ENCODE measurements around the gene DOCK8.

DNA sequence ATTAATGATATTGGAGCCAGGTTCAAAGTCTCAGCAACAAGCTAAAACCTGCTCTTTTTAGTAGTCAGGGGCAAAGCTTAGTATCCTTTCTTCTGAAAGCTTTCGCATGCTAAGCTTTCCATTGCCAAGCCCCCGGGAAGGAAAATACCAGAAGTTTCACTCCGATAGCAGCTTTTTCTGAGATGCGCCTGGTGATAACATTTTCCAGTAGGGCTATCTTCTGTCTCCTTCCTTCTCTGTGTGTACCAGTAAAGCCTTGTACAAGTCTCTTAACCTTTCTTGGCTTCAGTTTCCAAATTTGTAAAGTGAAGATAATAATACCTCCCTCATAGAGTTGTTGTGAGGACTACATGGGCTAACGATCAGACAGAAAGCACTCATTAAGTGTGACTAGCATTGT lies 36.7 kb downstream of the DOCK8 start:
- TF ChIP-seq, protein P1, sequence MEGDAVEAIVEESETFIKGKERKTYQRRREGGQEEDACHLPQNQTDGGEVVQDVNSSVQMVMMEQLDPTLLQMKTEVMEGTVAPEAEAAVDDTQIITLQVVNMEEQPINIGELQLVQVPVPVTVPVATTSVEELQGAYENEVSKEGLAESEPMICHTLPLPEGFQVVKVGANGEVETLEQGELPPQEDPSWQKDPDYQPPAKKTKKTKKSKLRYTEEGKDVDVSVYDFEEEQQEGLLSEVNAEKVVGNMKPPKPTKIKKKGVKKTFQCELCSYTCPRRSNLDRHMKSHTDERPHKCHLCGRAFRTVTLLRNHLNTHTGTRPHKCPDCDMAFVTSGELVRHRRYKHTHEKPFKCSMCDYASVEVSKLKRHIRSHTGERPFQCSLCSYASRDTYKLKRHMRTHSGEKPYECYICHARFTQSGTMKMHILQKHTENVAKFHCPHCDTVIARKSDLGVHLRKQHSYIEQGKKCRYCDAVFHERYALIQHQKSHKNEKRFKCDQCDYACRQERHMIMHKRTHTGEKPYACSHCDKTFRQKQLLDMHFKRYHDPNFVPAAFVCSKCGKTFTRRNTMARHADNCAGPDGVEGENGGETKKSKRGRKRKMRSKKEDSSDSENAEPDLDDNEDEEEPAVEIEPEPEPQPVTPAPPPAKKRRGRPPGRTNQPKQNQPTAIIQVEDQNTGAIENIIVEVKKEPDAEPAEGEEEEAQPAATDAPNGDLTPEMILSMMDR (IDR thresholded peaks at IDR 0.05), result no peak
- no peak for TF ChIP-seq POLR2A (IDR thresholded peaks at IDR 0.05)
